Hepatocyte (in vitro differentiated cells): ENCODE data around the gene FASN. TPM values are rescaled to one million over a fixed set of nuclear protein-coding genes. Genes with fewer than 3 reads are reported as not detected.

Experiments used
- DNase-seq: peaks from one replicate; pipeline ENCODE4 v3.0.0-alpha.2; 2016; ENCODE audit warnings: low spot score
- H2AFZ ChIP-seq: fragments of 200-600 bp; sonication (generic); 2 replicates; pipeline ENCODE4 v1.6.0; 2016; ENCODE audit warnings: antibody characterized with exemption, mild to moderate bottlenecking
- H3K27ac ChIP-seq: fragments of 200-600 bp; sonication (generic); 2 replicates; pipeline ENCODE4 v1.5.1; 2016; ENCODE audit warnings: mild to moderate bottlenecking
- H3K27me3 ChIP-seq: fragments of 200-600 bp; sonication (generic); 2 replicates; pipeline ENCODE4 v1.6.1; 2016
- H3K36me3 ChIP-seq: fragments of 200-600 bp; sonication (generic); replicated peaks from 2 replicates; pipeline ENCODE4 v1.5.1; 2016; ENCODE audit warnings: low read depth; ENCODE audit not compliant: insufficient read depth
- H3K4me1 ChIP-seq: fragments of 200-600 bp; sonication (generic); 2 replicates; pipeline ENCODE4 v1.5.1; 2016; ENCODE audit warnings: mild to moderate bottlenecking, moderate library complexity; ENCODE audit not compliant: insufficient read depth
- H3K4me2 ChIP-seq: fragments of 200-600 bp; sonication (generic); 2 replicates; pipeline ENCODE4 v1.6.0; 2016
- H3K4me3 ChIP-seq: fragments of 200-600 bp; sonication (generic); 2 replicates; pipeline ENCODE4 v1.5.1; 2016; ENCODE audit warnings: mild to moderate bottlenecking
- H3K79me2 ChIP-seq: fragments of 200-600 bp; sonication (generic); 2 replicates; pipeline ENCODE4 v1.6.0; 2017; ENCODE audit warnings: mild to moderate bottlenecking
- H3K9me2 ChIP-seq: fragments of 200-600 bp; sonication (generic); replicated peaks from 2 replicates; pipeline ENCODE4 v1.6.0; 2017; ENCODE audit warnings: mild to moderate bottlenecking; ENCODE audit not compliant: insufficient read depth
- H3K9me3 ChIP-seq: fragments of 200-600 bp; sonication (generic); 2 replicates; pipeline ENCODE4 v1.5.1; 2016; ENCODE audit warnings: low read depth, mild to moderate bottlenecking
- H4K20me1 ChIP-seq: fragments of 200-600 bp; sonication (generic); 2 replicates; pipeline ENCODE4 v1.6.0; 2016; ENCODE audit warnings: mild to moderate bottlenecking; ENCODE audit not compliant: insufficient read depth, poor library complexity, severe bottlenecking
- EZH2 ChIP-seq: fragments of 200-600 bp; sonication (generic); IDR thresholded peaks from 2 replicates; pipeline ENCODE4 v1.6.1; 2016; ENCODE audit warnings: antibody characterized with exemption, mild to moderate bottlenecking, borderline replicate concordance
- EZH2phosphoT487 ChIP-seq: fragments of 200-600 bp; sonication (generic); IDR thresholded peaks from one replicate; pipeline ENCODE4 v1.6.1; 2018; ENCODE audit warnings: antibody characterized with exemption, mild to moderate bottlenecking, low read depth, moderate library complexity; ENCODE audit not compliant: unreplicated experiment, severe bottlenecking
- WGBS: methylation state at CpG from one replicate; pipeline ENCODE4 v1.1.6; 2016; ENCODE audit warnings: low lambda C conversion rate; ENCODE audit errors: missing lambda C conversion rate; 5-methylcytosine and 5-hydroxymethylcytosine counted together
- polyA plus RNA-seq: library from polyadenylated mRNA; unstranded; fragments of >200 nt; fragmentation: Nextera tagmentation; extraction: Ambion mirVana; gene quantifications from 2 replicates; pipeline ENCODE4 v1.2.1, GENCODE V29; 2016
- total RNA-seq: library from RNA; depleted of rRNA; stranded (reverse); fragments of >200 nt; gene quantifications from 2 replicates; pipeline ENCODE4 v1.2.3, GENCODE V29; 2014
- TF ChIP-seq, protein P1 (sequence below): fragments of 200-600 bp; sonication (generic); IDR thresholded peaks from 2 replicates; pipeline ENCODE4 v1.5.1; 2016; ENCODE audit warnings: antibody characterized with exemption, mild to moderate bottlenecking; ENCODE audit not compliant: poor library complexity

Gene FASN
- 67.2 and 118 TPM in 2 replicates for total RNA-seq
- polyA plus RNA-seq: 71.5 and 77.6 TPM in 2 replicates

DNA sequence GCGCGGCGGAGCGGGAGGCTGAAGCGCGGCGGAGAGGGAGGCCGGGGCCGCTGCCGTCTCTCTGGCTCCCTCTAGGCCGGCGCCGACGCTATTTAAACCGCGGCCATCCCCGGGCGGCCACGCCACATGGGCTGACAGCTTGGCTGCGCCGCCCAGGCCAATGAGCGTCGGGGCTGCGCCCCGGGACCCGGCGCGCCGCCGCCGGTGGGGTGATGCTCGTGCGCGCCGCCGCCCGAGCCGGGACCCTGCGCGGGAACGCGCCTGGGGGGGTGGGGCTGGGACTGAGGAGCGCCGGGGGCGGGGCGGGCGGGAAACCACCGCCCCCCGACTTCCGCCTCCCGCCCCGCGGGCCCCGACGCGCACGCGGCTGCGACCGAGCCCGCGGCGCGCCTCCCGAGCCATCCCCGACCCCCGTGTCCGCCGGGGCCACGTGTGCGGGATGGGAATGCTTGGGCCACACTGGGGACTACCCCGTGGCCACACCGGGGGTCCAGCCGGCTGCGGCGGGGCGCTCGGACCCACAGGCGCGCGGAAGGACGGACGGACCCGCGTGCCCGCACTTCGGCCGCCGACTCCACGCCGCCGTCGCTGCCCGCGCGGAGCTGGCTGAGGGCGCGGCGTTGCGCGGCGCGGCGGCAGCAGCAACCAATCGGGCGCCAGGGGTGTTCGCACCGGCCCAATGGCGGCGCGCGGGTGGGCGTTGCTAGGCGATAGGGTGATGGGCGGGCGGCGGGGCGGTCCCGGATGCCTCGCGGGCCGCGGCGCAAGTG lies at the start of gene FASN:
Gene FASN, minus strand, starts transcription at position 68 of the 770 bp plus-strand sequence. CDS start 1,791 bp downstream, outside the sequence.
- H3K4me3 ChIP-seq: peak within 1 kb of the TSS; percentile 95
- no peak within 1 kb of the TSS for H2AFZ ChIP-seq
- no peaks in the 10 kb centered on the region for H3K27me3 ChIP-seq
- H3K9me2 ChIP-seq: no peaks in the 10 kb centered on the region
- TF ChIP-seq EZH2phosphoT487: no peak
- TF ChIP-seq, protein P1, sequence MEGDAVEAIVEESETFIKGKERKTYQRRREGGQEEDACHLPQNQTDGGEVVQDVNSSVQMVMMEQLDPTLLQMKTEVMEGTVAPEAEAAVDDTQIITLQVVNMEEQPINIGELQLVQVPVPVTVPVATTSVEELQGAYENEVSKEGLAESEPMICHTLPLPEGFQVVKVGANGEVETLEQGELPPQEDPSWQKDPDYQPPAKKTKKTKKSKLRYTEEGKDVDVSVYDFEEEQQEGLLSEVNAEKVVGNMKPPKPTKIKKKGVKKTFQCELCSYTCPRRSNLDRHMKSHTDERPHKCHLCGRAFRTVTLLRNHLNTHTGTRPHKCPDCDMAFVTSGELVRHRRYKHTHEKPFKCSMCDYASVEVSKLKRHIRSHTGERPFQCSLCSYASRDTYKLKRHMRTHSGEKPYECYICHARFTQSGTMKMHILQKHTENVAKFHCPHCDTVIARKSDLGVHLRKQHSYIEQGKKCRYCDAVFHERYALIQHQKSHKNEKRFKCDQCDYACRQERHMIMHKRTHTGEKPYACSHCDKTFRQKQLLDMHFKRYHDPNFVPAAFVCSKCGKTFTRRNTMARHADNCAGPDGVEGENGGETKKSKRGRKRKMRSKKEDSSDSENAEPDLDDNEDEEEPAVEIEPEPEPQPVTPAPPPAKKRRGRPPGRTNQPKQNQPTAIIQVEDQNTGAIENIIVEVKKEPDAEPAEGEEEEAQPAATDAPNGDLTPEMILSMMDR: peak; percentile 44
- no peaks in the 10 kb centered on the region for H3K36me3 ChIP-seq
- peak; percentile 98 for DNase-seq
- peak within 1 kb of the TSS; percentile 100 for H3K27ac ChIP-seq
- H3K4me2 ChIP-seq: peak within 1 kb of the TSS; percentile 98
- peaks cover 43% of the 10 kb centered on the region for H4K20me1 ChIP-seq
- H3K9me3 ChIP-seq: no peaks in the 10 kb centered on the region
- H3K79me2 ChIP-seq: peaks cover 56% of the 10 kb centered on the region
- 1% methylated on average over 60 of the region's 124 CpGs for WGBS
- peaks cover 53% of the 10 kb centered on the region for H3K4me1 ChIP-seq

DNA sequence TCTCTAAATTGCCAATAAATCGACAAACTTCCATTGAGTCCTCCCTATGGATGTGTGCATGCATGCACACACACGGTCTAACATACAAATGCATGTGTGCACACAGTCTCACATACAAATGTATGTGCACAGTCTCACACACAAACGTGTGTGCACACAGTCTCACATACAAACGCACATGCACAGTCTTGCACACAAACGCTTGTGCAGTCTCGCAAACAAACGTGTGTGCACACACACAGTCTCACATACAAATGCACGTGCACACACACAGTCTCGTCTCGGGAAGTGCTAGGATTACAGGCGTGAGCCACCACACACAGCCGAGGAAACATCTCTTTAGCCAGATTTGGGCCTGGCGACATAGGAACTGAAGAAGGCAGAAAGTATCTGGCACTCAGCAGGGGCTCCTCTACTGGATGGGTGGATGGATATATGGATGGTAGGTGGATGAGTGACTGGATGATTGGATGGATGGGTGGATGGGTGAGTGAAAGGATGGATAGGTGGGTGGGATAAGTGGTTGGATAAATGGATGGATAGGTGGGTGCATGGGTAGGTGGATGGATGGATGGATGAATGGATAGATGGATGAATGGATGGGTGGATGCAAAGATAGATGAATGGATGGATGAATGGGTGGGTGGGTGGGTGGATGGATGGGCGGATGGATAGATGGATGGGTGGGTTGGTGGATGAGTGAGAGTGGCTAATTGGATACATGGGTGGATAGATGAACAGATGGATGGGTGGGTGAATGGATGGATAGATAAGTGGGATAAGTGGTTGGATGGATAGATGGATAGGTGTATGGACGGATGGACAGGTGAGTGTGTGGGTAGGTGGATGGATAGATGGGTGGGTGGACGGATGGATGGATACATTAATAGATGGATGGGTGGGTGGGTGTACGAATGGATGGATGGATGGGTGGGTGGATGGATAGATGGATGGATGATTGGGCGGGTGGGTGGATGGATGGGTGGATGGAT lies 48.9 kb upstream of the FASN start:
- H3K36me3 ChIP-seq: no peaks in the 10 kb centered on the region
- no peak for DNase-seq
- H3K9me2 ChIP-seq: no peaks in the 10 kb centered on the region
- H4K20me1 ChIP-seq: no peaks in the 10 kb centered on the region
- H3K27ac ChIP-seq: no peak overlapping the region
- TF ChIP-seq EZH2phosphoT487: no peak
- TF ChIP-seq, protein P1: no peak
- TF ChIP-seq EZH2: no peak
- H3K27me3 ChIP-seq: no peaks in the 10 kb centered on the region
- WGBS: 92% methylated on average over 17 of the region's 18 CpGs
- H3K4me2 ChIP-seq: no peak overlapping the region
- no peak overlapping the region for H3K4me3 ChIP-seq
- H2AFZ ChIP-seq: no peak overlapping the region
- H3K9me3 ChIP-seq: no peaks in the 10 kb centered on the region
- no peaks in the 10 kb centered on the region for H3K79me2 ChIP-seq
- H3K4me1 ChIP-seq: no peaks in the 10 kb centered on the region

DNA sequence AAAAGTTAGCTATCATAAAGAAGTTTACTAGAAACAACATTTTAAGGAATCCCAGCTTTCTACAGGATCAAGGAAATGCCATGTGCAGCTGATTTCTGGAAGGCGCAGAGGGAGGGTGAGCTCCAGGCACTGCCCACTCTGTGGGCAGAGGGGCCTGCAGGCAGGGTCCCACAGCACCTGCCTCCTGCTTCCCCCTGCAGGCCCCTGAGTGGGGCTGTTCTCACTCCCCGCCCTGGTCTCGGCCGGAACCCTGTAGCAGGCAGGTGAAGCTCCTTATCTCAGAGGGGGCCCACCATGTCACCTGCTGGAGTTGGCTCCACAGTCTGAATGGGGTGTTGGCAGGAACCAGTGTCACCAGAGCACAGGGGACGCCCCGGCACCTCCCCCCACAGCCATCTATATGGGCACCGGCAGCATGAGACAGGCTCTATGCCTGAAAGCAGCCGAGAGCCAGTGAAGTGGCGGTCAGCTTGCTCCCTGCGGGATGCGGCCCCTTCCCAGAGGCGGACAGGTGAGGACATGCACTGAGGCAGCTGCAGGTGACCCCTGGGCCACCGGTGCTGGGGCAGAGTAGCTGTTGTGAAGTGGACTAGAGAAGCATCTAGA lies 47.6 kb upstream of the FASN start:
- Histone ChIP-seq H3K27ac (no peak overlapping the region), H3K4me3 (no peak overlapping the region), H3K9me2 (no peaks in the 10 kb centered on the region), H2AFZ (no peak overlapping the region), H3K4me1 (no peaks in the 10 kb centered on the region), H4K20me1 (no peaks in the 10 kb centered on the region), H3K9me3 (no peaks in the 10 kb centered on the region), H3K79me2 (no peaks in the 10 kb centered on the region), H3K27me3 (no peaks in the 10 kb centered on the region), H3K4me2 (no peak overlapping the region), H3K36me3 (no peaks in the 10 kb centered on the region)
- no peak for TF ChIP-seq EZH2phosphoT487
- TF ChIP-seq, protein P1: no peak
- 88% methylated on average over 13 of the region's 13 CpGs for WGBS
- no peak for DNase-seq
